Putamen (tissue), 1 donor: Measurements from ENCODE around the gene KLHL22.
"Not testable (repeated sequence)": the region's sequence is repeated elsewhere in the genome, so short reads cannot be mapped to it uniquely, and the experiment has no call there.

Experiments
- DNase-seq: peaks from one replicate; pipeline ENCODE4 v3.0.0-alpha.2; 2016; ENCODE audit warnings: low spot score

The KLHL22 gene

DNA sequence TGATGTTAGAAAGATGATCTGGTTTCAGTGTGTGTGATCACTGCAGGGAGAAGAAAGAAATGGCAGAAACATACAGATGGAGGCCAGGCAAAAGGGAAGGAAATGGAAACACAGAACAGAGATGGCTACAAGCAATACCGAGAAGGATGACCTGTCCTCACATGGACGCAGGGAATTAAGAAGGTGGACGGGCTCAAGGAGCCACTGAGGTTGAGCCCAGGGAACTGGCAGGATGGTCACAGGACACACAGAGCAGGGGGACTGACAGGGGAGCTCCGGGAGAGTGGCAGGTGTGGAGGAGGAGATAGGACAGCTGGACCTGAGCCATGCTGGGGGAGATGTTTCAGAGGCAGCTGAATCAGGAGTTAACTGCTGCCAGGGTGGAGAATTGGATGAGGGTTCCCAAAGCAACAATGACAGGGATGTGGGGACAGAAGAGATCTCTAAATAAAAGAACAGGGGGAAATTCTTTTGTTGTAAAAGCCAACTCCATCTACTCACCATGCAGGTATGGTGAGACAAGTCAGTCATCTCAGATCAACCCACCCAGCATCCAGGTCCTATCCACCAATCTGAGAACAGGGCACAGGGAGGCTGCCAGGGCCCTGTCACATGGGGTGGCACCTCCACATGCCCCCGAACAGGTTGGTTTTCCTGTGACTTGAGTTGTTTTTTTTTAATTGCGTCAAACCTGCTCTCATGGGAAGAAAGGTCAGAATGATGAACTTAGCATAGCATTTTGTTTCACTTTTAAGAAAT, 26.3 kb downstream of the KLHL22 start:
- no peak for DNase-seq

DNA sequence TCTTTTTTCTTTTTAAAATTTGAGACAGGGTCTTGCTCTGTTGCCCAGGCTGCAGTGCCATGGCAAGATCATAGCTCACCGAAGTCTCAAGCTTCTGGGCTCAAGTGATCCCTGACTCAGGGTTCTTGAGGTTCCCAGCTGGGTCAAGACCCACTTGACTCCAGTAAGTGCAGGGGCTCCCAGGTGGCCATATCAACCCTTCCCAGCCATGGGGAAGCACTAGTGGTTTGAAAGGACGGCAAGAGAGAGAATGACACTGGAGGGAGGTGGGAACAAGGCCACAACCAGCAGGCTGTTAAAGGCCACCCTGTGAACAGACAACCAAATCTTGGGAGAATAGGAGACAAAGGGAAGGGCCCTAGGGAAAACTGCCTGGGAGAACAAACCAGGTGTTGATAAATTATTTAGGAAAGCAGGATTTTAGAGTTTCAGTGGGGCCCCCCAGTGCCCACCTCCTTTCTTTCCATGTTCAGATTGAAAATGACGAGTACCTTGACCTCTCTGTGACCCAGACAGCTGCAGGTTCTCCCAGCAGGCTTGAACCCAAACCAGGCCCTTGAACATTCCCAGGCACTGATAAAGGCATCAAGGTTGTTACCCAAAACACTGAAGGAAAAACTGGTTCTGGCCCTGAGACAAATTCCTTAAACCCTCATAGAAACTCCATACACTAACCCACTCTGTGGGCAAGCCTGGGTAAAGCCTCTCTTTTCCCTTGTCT, 28.8 kb downstream of the KLHL22 start:
- DNase-seq, result no peak

DNA sequence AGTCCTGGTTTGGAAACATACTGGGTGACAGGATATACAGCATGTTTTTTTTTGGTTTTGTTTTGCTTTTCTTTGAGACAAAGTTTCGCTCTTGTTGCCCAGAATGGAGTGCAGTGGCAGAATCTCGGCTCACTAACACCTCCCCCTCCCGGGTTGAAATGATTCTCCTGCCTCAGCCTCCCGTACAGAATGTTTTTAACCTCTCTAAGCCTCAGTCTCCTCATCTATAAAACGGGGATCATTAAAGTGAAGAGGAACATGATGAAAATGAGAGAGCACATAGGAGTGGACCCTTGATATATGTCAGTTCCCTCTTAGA, 29.9 kb downstream of the KLHL22 start:
- DNase-seq, result no peak

DNA sequence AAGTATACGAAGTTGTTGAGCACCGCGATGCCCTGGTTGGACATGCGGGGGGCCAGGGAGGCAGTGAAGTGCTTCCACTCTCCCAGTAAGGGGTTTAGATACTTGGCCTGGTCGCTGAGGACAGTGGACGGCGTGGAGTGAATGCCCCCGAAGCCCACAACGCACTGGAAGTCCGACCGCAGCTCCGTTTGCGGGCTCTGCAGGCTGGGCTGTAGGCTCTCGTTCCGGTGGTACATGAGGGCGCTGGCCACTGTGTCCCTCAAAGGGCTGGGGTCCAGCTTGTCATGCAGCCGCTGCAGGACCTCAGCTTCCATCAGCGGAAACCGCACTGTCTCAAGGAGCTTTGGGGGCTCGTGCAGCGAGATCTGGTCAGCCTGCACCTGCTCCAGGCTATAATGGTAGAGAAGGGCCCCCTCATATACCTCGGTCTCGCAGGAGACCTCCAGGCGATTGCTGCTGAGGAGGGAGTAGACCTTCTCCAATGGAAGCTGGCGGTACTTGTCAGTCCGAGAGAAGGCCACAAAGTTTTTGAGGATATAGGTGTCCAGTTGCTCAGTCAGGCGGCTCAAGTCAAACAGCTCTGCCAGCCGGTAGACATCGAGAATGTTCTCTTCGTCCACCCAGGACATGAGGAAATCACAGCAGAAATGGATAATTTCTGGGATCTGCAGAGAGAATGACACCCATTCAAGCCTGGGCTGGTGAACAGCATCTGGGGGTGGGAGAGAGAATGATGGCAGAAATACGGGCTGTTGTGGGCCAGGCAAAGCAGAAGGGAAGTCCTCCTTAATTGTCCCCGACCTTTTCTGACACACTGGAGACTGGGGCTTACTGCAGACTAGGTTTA, 30.5 kb downstream of the KLHL22 start:
- DNase-seq, result no peak

DNA sequence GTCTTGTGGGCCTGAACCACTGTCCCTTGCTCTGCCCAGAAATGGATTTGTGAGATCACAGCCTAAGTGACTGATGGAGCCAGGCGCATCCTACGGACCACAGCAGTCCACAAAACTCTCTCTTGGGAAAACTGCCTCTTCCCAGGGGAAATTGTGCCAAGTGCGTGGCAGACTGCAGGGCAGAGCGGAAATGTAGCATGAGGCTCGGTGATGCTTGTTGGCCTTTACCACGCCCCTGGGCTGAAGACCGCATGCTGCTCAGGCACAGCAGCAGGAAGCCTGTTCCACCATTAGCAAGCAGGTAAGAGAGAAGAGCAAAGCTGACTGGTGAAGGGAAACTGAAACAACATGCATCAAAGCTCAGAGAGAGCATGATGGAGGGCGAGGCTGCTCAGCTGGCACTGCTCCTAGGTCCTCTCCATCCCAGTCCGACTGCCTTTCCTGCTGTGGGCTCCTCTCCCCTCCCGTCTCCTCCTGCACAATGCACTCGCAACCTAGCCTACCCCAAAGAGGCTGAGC, 31.4 kb downstream of the KLHL22 start:
- DNase-seq, result no peak

DNA sequence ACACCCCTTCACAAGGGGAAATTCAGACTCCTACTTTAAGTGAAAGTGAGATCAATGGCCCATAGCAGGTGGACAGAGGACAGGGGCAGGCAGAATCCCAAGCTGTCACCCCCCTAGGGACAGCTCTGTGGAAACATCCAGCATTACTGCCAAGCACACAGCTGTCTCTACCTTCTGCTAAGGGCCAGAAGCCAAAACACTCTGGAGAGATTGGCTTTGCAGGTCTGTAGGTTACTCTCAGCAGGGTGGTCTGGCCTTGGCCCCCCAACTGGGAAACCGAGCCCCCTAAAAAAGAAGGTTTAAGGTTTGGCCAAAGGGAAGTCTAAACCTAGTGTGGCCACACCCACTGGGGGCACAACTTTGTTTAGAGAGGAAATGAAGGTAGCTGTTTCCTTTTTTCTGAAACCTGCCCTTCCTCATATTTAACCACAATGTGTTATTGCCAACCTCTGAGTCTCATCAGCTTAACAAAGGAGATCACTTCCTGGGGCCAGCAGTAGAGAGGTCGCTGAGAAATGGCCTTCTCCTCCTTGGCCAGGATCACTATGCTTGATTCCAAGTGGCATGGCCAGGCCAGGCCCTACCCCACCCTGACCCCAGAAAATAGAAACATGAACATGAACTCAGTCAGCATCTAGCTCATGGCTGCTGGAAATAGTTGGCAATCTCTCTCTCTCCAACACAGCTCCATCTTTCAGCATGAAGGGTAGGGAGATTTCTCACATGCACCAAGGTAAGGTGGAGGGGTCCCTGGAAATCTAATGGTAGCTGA, 32.1 kb downstream of the KLHL22 start:
- no peak for DNase-seq

DNA sequence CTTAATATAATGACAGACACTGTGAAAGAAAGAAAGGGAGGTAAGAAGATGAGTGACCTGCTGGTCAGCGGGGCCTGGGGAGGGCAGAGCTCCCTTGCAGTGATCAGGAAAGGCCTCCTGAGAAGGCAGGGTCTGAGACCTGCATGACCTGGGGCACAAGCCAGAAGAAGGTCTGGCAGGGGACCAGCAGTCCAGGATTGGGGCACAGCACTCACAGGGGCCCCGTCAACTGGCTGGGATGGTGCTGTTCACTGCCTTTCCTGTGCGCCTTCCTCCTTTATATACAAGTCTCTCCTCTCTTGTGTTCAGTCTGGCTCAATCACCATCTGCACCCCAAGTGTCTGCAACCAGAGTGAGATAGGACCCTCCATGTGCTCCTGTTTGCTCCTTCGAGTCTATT, 35.7 kb downstream of the KLHL22 start:
- DNase-seq, result no peak

DNA sequence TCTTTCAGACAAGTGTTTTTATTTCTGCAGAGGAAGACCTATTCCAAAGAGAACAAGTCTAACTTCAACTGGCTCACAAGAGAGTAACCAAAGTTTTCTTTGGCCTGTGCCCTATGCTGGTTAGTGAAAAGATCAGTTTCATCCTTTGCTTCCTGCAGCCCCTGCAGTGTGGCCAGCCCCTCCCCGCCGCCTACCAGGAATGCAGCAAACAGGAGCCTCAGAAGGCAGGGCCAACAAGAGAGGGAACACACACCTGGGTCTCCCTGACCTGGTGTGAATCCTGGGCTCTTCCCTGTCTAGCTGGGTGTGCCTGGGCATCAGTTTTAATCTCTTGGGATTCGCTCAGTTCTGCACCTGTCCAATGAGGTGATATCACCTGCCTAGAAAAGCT, 36.4 kb downstream of the KLHL22 start:
- DNase-seq, result no peak

DNA sequence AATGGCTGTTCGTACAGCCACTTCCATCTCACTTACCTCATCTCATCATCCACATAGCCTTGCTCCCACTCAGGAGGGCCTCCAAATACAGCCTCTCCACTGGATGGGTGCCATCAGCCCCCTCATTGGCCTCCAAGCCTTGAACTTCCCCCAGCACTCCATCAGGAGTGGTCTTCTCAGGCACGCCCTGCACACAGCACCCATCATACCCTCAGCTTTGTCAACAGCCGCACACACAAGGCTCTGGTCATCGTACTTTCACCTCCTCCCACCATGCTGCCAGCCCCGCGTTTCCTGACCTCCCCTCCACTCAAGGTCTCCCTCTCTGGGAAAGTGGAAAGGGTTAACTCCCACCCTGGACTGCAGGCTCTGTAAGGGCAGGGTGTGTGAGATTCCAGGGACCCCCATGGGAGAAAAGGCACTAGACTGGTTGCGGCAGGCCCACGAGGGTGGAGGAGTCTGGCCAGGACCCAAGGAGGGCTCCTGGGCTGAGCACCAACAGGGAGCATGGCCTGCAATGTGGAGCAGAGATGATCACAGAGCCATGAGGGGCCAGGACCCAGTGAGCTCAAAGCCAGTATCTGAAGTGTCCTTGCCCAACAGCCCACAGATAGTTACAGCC, 37.0 kb downstream of the KLHL22 start:
- no peak for DNase-seq

DNA sequence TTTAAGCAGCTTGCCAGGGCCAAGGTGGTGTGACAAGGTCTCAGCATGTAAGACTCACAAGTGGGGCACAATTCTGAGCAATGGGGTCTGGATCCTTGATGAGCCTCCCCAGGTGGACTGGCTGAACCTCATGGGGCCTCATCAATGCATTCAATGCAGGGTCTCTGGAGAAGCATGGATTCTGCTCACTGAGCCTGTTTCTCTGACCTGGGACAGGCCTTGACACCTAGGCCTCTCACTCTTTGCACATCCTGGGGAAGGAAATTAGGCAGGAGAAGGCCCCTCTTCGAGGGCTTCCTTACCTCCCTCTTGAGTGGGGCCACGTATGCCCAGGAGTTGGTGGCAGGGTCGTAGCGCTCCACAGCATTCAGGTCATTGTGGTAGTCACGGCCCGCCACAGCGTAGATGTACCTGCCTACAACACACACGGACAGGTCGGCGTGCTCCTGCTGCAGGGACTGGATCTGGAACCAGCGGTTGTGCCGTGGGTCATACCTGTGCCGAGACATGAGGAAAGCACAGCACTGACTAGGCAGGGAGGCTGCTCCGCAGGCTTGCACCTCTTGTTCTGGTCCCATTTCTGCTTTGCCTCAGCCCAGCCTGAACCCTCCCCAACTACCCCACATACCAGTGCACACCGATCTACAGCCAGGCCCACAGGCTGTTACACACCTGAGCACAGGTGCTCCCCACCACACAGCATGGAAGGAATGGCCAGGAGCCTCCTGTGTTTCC, 37.9 kb downstream of the KLHL22 start:
- no peak for DNase-seq

DNA sequence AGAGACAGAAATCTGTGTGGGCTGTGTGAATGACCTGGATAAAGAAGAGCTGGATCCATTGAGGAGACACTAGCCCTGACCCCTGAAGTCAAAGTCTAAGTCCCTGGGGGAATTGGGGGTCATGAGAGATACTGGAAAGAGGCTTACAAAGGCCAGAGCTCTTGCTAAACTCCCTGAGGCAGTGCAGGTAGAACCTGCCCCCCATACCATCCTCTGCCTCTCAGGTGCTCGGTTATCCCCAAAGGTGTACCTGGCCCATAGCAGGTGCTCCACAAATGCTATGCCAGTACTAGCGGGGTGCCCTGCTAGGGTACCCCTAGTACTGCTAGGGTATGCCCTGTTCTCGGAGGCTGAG, 38.9 kb downstream of the KLHL22 start:
- DNase-seq, result no peak

DNA sequence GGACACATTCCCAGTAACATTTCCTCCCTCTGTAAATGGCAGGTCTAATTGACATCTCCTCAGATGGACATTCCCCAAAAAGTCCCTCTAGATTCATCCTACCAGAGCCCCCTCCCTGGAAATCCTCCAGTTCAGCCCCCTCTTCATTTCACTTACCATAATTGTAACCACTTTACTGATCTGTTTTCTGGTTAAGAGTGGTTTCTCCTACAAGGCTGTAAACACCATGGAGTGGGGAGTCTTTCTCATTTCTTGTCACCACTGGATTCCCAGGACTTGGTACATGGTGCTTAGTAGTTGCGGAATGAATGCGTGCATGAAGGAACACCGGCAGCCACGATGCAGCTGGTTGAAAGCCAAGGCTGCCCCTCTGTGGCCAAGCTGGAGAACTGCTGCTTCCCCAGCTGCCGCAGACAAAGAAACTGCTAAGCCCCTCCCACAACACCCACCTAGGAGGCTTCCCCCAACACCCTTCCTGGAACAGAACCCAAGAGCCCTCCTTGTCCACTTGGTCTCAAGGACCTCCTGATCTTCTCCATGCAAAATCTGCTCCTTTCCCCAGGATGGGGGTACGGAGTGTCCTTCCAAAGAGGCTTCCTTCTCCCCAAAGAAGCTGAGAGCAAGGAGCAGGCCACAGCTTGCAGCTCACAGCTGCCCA, 39.4 kb downstream of the KLHL22 start:
- DNase-seq, result peak; percentile 72

DNA sequence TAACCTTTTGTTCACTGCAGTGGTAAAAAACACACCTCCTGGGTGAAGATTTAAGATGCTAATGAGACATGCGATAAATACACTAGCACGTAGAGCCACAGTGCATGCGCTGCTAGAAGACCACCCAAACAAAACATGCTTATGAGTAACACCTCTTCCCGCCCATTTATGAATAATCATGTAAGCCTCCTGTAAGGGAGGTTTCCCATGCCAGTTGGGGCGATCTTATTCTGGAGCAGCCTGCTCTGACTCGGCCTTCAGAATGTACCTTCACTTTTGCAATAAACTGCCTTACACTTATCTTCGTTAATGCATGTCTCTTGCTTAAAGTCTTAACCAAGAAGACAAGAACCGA, 39.9 kb downstream of the KLHL22 start:
- no peak for DNase-seq

DNA sequence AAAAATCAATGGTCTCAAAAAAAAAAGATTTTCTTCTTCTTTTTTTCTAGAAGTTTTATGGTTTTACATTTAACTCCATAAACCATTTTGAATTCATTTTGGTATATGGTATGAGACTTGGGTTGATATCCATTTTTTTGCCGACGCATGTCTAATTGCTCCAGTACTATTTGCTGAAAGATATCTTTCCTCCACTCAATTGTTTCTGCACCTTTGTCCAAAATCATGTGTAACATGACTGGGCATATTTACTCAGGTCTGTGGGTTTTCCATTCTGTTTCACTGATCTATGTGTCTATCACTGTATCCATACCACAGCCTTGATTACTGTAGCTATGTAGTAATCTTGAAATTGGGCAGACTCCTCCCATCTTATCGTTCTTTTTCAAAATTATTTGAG, 42.4 kb downstream of the KLHL22 start:
- DNase-seq, result no peak

DNA sequence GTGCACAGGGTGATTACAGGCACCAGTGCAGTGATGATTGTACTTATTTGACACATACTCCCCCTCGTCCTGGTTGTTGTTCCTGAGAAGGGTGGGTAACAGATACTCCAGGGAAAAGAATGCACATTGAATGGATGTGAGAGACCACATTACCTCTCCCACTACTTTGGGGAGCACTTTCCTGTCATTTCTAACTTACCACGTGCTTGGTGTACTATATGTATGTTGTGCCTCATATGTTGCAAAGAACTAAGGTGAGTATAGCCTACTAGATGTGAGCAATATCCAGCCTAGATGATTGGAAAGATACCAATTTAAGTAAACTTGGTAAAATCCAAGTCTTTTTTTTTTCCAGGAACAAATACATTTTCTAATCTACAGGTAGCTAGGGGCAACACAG, 43.7 kb downstream of the KLHL22 start:
- no peak for DNase-seq

DNA sequence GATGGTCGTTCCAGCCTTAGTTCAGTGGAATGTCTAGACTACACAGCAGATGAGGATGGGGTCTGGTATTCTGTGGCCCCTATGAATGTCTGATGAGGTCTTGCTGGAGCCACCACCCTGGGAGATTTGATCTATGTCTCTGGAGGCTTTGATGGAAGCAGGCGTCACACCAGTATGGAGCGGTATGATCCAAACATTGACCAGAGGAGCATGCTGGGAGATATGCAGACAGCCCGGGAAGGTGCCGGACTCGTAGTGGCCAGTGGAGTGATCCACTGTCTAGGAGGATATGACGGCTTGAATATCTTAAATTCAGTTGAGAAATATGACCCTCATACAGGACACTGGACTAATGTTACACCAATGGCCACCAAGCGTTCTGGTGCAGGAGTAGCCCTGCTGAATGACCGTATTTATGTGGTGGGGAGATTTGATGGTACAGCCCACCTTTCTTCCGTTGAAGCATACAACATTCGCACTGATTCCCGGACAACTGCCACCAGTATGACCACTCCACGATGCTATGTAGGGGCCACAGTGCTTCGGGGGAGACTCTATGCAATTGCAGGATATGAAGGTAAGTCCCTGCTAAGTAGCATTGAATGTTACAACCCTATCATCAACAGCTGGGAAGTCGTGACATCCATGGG, 44.3 kb downstream of the KLHL22 start:
- not testable (repeated sequence) for DNase-seq

DNA sequence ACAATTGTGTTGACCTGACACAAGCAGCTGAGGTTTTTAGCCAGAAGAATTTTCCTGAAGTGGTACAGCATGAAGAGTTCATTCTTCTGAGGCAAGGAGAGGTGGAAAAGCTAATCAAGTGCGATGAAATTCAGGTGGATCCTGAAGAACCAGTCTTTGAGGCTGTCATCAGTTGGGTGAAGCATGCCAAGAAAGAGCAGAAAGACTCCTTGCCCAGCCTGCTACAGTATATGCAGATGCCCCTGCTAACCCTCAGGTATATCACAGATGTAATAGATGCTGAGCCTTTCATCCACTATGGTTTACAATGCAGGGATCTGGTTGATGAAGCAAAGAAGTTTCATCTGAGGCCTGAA, 45.1 kb downstream of the KLHL22 start:
- DNase-seq, result no peak

DNA sequence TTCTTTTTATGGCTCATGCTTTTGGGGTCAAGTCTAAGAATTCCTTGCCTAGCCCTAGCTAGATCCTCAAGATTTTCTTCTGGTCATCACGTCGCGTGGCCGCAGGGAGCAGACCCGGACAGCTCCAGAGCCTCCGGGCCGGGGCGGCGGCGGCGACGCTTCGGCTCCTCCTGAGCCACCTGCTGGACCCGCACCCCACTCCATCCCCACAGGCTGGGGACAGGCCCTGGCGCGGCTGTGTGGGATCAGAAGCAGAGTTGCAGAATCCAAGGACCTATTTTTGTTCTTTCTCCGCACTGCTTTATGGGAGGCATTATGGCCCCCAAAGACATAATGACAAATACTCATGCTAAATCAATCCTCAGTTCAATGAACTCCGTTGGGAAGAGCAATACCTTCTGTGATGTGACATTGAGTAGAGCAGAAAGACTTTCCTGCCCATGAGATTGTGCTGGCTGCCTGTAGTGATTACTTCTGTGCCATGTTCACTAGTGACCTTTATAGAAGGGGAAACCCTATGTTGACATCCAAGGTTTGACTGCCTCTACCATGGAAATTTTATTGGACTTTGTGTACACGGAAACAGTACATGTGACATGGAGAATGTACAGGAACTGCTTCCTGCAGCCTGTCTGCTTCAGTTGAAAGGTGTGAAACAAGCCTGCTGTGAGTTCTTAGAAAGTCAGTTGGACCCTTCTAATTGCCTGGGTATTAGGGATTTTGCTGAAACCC, 45.6 kb downstream of the KLHL22 start:
- no peak for DNase-seq

DNA sequence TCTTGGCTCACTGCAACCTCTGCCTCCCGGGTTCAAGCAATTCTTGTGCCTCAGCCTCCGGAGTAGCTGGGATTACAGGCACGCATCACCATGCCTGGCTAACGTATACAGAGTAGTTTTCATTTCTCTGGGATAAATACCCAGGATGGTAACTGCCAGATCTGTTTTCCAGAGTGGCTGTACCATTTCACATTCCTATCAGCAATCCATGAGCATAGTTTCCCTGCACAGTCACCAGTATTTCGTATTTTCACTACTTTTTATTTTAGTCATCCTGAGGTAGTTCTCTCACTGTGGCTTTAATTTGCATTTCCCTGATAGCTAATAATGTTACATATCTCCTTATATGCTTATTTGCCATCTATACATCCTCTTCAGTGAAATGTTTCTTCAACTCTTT, 47.0 kb downstream of the KLHL22 start:
- no peak for DNase-seq
